KMS-11 (cell line): ENCODE data around the gene THRB.
"Not testable (repeated sequence)": the region's sequence is repeated elsewhere in the genome, so short reads cannot be mapped to it uniquely, and the experiment has no call there.

ENCODE experiments used
- H2AFZ ChIP-seq: fragments of 200-600 bp; sonication (generic); 2 replicates; pipeline ENCODE4 v1.6.1; 2016; ENCODE audit warnings: antibody characterized with exemption, mixed run types, low read depth
- H3K27ac ChIP-seq: fragments of 200-600 bp; sonication (generic); 2 replicates; pipeline ENCODE4 v1.6.1; 2016; ENCODE audit warnings: mild to moderate bottlenecking, mixed run types
- H3K27me3 ChIP-seq: fragments of 200-600 bp; sonication (generic); 2 replicates; pipeline ENCODE4 v1.6.1; 2017; ENCODE audit warnings: mild to moderate bottlenecking, low read depth, mixed run types, moderate library complexity; ENCODE audit not compliant: insufficient read depth
- H3K36me3 ChIP-seq: fragments of 200-600 bp; sonication (generic); 2 replicates; pipeline ENCODE4 v1.6.1; 2017; ENCODE audit warnings: mild to moderate bottlenecking, mixed run types; ENCODE audit not compliant: insufficient read depth
- H3K4me1 ChIP-seq: fragments of 200-600 bp; sonication (generic); 2 replicates; pipeline ENCODE4 v1.6.1; 2016; ENCODE audit warnings: mild to moderate bottlenecking, low read depth, mixed run types; ENCODE audit not compliant: poor library complexity, severe bottlenecking
- H3K4me2 ChIP-seq: fragments of 200-600 bp; sonication (generic); 2 replicates; pipeline ENCODE4 v1.7.0; 2016; ENCODE audit warnings: mild to moderate bottlenecking, mixed run types
- H3K4me3 ChIP-seq: fragments of 200-600 bp; sonication (generic); IDR thresholded peaks from 2 replicates; pipeline ENCODE4 v1.6.1; 2017; ENCODE audit warnings: low read depth, low read length, mixed read lengths; ENCODE audit not compliant: insufficient read depth
- H3K79me2 ChIP-seq: fragments of 200-600 bp; sonication (generic); 2 replicates; pipeline ENCODE4 v1.6.1; 2016; ENCODE audit warnings: low read depth, mixed run types; ENCODE audit not compliant: insufficient read depth
- H3K9ac ChIP-seq: fragments of 200-600 bp; sonication (generic); 2 replicates; pipeline ENCODE4 v1.6.1; 2016; ENCODE audit warnings: mild to moderate bottlenecking, mixed run types
- H4K20me1 ChIP-seq: fragments of 200-600 bp; sonication (generic); 2 replicates; pipeline ENCODE4 v1.6.1; 2016; ENCODE audit warnings: mild to moderate bottlenecking, mixed run types; ENCODE audit not compliant: insufficient read depth
- CTCF ChIP-seq: fragments of 200-600 bp; sonication (generic); conservative IDR thresholded peaks from 2 replicates; pipeline ENCODE4 v1.6.1; 2017; ENCODE audit warnings: low read depth, mild to moderate bottlenecking, antibody characterized with exemption, low read length, moderate library complexity, mixed read lengths

The THRB gene

GRCh38 chr3:24401090-24401810 lies 93.4 kb downstream of the THRB start:
- no peak overlapping the region for H2AFZ ChIP-seq
- TF ChIP-seq CTCF, result no peak
- H3K79me2 ChIP-seq, result no peaks in the 10 kb centered on the region
- H3K4me2 ChIP-seq, result no peak overlapping the region
- H3K4me3 ChIP-seq, result no peak overlapping the region
- H4K20me1 ChIP-seq, result no peaks in the 10 kb centered on the region
- H3K27ac ChIP-seq, result no peak overlapping the region
- H3K4me1 ChIP-seq, result no peaks in the 10 kb centered on the region
- H3K9ac ChIP-seq, result no peak overlapping the region
- no peaks in the 10 kb centered on the region for H3K36me3 ChIP-seq
- H3K27me3 ChIP-seq, result no peaks in the 10 kb centered on the region

- H3K9ac ChIP-seq, result no peak overlapping the region
- H3K27me3 ChIP-seq, result no peaks in the 10 kb centered on the region
- H3K4me3 ChIP-seq, result no peak overlapping the region
- no peak overlapping the region for H2AFZ ChIP-seq
- H3K4me1 ChIP-seq, result no peaks in the 10 kb centered on the region
- no peak for TF ChIP-seq CTCF
- no peaks in the 10 kb centered on the region for H3K79me2 ChIP-seq
- no peak overlapping the region for H3K4me2 ChIP-seq
- H3K36me3 ChIP-seq, result no peaks in the 10 kb centered on the region
- no peaks in the 10 kb centered on the region for H4K20me1 ChIP-seq
- H3K27ac ChIP-seq, result no peak overlapping the region
These were observed 94.2 kb downstream of the THRB start for GRCh38 chr3:24400450-24400849.

GRCh38 chr3:24400015-24400414 lies 94.6 kb downstream of the THRB start:
- H3K4me1 ChIP-seq, result no peaks in the 10 kb centered on the region
- TF ChIP-seq CTCF, result no peak

GRCh38 chr3:24399614-24400013 lies 95.0 kb downstream of the THRB start:
- no peaks in the 10 kb centered on the region for H3K27me3 ChIP-seq

More at GRCh38 chr3:24400015-24400414, 94.6 kb downstream of the THRB start:
- no peaks in the 10 kb centered on the region for H3K79me2 ChIP-seq
- no peak overlapping the region for H2AFZ ChIP-seq
- no peaks in the 10 kb centered on the region for H3K36me3 ChIP-seq
- no peak overlapping the region for H3K4me2 ChIP-seq
- H3K27me3 ChIP-seq, result no peaks in the 10 kb centered on the region
- H3K9ac ChIP-seq, result no peak overlapping the region
- H4K20me1 ChIP-seq, result no peaks in the 10 kb centered on the region
- no peak overlapping the region for H3K27ac ChIP-seq
- H3K4me3 ChIP-seq, result no peak overlapping the region

GRCh38 chr3:24398712-24399111 lies 95.9 kb downstream of the THRB start:
- not testable (repeated sequence) for H4K20me1 ChIP-seq, H3K9ac ChIP-seq, H3K79me2 ChIP-seq, H3K4me1 ChIP-seq, H3K27me3 ChIP-seq, H2AFZ ChIP-seq, H3K4me2 ChIP-seq, H3K4me3 ChIP-seq, H3K36me3 ChIP-seq, H3K27ac ChIP-seq

More at GRCh38 chr3:24399614-24400013, 95.0 kb downstream of the THRB start:
- Histone ChIP-seq H3K79me2 (no peaks in the 10 kb centered on the region), H3K4me2 (no peak overlapping the region), H3K27ac (no peak overlapping the region), H3K4me3 (no peak overlapping the region), H3K9ac (no peak overlapping the region), H3K36me3 (no peaks in the 10 kb centered on the region), H3K4me1 (no peaks in the 10 kb centered on the region), H2AFZ (no peak overlapping the region), H4K20me1 (no peaks in the 10 kb centered on the region)
- TF ChIP-seq CTCF, result no peak
